ENCODE data around the gene BIN2.
"Not testable (repeated sequence)": the region's sequence is repeated elsewhere in the genome, so short reads cannot be mapped to it uniquely, and the experiment has no call there.

GRCh38 chr12:51259600-51259999, 64.4 kb downstream of the BIN2 start:
- not testable (repeated sequence) for TF ChIP-seq POLR2AphosphoS5, TAF1 (IDR thresholded peaks at IDR 0.05; ENCODE audit: low read depth, low read length)

Data from GM12891 (cell line).